GM21515 (cell line): ENCODE results near the gene WEE1.
"Not testable (repeated sequence)": the region's sequence is repeated elsewhere in the genome, so short reads cannot be mapped to it uniquely, and the experiment has no call there.

Experiments used
- ATAC-seq: cut with Tn5 transposase; IDR thresholded peaks from one replicate; pipeline ENCODE4 v1.9.1; 2021; ENCODE audit not compliant: unreplicated experiment

The WEE1 gene

DNA sequence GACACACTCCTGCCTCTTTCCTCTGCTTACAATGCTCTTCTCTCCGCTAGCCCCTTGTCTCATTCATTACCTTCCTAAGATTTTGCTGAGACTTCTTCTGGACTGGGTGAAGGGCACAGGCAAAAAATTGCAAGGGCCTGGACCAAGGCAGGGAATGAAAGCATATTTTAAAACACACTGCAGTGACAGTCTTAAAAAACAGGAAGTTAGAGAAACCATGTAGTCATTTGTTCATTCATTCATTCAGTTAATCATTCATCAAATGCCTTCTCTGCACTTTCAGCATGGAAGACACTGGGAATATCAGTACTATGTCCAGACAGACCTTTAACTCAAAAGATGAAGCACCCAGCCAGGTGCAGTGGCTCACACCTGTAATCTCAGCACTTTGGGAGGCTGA lies 45.5 kb downstream of the WEE1 start:
- ATAC-seq: no peak

DNA sequence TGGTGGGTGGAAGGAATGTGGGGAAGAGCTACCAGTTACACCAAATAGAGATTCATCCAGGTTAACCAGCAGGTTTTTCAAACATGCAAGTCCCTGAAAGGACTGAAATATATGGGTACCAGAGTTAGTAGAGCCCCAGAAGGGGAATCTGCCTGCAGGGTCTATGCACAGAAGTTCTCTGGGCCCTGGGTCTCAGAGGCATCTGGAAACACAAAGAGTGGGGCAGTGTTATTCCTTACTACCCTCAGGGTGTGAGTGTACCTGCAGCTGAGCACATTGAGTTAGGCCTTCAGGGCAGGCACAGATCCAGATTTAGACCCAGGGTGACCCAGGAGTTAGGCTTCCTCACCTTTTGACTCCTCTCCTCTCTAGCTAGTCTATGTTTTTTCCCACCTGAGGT lies 46.5 kb downstream of the WEE1 start:
- no peak for ATAC-seq

DNA sequence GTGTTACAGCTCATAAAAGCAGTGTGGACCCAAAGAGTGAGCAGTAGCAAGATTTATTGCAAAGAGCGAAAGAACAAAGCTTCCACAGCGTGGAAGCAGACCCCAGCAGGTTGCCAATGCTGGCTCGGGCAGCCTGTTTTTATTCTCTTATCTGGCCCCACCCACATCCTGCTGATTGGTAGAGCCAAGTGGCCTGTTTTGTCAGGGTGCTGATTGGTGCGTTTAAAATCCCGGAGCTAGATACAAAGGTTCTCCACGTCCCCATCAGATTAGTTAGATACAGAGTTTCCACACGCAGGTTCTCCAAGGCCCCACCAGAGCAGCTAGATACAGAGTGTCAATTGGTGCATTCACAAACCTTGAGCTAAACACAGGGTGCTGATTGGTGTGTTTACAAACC lies 48.9 kb downstream of the WEE1 start:
- not testable (repeated sequence) for ATAC-seq

DNA sequence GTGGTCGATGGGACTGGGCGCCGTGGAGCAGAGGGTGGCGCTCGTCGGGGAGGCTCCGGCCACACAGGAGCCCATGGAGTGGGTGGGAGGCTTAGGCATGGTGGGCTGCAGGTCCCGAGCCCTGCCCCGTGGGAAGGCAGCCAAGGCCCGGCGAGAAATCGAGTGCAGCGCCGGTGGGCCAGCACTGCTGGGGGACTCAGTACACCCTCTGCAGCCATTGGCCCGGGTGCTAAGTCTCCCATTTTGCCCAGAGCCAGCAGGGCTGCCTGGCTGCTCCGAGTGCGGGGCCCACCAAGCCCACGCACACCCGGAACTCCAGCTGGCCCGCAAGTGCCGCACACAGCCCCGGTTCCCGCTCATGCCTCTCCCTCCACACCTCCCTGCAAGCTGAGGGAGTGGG lies 49.6 kb downstream of the WEE1 start:
- not testable (repeated sequence) for ATAC-seq

DNA sequence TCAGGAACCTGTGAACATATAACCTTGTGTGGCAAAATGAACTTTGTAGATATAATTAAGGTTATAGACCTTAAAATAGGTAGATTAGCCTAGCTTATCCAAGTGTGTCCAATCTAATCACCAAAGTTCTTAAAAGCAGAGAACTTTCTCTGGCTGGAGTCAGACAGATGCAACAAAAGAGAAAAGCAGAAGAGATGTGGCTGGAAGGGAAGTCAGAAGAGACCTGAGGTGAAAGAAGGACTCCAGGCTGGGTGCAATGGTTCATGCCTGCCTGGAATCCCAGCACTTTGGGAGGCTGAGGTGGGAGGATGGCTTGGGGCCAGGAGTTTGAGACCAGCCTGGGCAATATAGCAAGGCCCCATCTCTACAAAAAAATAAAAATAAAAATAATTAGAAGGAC lies 51.0 kb downstream of the WEE1 start:
- ATAC-seq: no peak

DNA sequence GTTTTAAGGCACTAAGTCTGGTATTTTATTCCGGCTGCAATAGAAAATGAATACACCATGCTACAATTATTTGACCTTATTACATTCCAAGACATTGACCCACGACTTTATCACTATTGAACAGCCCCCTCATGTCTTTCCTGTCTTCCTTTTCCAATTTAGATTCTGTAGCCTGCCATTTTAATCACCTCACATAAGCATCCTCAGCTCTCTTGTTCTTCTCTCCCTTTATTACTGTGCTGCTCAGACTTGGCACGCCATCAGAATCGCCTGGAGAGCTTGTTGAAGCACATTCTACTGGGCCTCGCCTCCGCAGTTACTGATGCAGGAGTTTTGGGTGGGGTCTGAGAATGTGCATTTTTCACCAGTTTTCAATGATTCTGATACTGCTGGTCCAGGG lies 51.7 kb downstream of the WEE1 start:
- ATAC-seq: no peak

DNA sequence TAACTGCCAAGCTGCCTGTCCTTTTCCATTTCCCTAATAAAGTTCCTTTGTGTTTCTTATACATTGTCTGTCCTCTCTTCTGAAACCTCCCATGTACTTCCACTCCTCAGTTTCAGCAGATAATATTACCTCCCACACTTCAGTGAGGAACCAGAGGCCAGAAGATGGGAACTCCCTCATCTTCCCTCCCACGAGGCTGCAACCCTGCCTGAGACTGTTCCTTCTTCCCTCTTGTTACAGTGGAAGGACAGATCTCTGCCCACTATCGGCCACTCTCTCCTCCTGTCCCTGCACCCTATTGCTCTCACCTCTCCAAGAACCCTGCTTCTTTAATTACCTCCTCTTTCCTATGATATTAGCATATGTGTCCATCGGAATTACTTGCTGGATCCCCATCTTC lies 52.3 kb downstream of the WEE1 start:
- no peak for ATAC-seq

DNA sequence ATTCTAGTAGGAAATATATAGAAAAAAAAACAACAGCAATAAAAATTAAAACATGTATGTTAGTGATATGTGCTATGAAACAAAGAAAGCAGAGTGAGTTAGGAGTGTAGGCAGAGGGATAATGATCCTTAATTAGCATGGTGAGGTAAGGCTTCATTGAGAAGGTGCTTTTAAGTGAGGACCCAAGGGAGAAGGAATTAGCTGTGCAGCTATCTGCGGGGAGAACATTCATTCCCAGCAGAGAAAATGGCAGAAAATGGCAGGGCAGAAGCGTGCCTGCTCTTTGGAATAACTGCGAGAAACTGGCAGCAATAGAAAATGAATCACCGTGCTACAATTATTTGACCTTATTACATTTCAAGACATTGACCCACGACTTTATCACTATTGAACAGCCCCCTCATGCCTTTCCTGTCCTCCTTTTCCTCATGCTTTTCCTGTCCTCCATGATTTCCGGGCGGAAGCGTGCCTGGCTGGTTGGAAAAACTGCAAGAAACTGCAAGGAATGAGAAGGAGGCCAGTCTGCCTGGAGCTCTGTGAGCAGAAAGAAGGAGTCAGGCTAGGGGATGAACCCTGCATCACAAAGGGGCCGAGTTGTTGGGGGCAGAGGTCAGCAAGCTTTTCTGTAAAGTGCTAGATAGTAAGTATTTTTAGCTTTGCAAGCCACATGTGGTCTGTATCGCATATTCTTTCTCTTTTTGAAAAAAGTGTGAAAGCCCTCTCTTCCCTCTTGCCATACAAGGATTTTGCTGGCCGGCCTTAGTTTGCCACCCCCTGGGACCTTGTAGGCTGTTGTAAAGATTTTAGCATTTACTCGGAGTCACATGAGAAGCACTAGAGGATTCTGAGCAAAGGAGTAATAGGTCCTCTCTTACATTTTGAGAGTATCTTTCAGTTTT lies 53.3 kb downstream of the WEE1 start:
- no peak for ATAC-seq

DNA sequence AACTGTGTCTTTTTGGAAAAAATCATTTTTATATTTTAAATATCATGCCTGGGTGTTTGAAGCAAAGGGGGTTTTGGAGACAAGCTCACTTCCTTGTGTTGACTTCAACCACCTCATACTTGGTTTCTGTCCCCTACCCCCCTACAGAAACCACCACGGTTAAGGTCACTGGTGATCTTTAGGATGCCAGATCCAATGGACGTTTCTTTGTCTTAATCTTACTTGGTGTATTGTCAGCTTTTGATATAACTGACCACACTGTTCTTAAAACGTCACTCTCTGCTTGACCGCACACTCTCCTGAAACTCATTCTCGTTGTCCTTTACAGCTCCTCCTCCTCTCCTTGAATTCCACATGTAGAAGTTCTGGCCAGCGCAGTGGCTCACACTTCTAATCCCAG lies 55.6 kb downstream of the WEE1 start:
- peak; percentile 61 for ATAC-seq

DNA sequence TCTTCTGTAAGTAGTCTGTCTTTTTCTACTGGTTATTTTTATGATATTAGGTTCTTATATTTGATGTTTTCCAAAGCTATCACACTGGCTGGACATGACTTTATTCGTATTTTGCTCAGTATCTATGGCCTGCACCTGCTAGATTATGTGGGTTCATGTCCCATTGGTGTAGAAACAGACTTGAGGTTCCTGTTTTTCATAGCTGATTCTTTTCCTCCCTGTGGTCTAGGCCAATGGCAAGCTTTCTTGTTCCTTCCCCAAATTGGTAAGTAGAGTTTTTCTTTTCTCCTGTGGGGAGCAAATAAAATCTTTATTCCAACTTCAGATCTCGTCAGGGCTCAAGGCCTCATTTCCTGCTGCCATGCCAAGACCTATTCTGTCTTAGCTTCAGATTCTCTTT lies 60.2 kb downstream of the WEE1 start:
- ATAC-seq: no peak

DNA sequence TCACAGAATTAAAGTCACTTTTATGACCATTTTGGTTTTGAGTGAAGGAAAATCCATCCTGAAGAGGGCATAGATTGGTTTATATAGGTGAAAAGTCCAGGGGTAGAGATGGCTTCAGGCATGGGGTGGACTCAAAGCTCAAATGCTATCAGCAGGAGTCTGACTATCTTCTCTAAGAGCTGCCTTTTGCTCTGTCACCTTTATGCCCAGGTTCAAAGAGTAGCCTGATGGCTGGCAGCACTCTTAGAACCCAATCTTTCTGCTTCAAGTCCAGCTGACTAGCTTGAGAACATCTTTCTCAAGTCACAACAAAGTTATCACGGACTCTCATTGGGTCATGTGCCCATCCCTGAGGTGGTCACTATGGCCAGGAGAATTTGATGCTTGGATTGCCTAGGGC lies 63.2 kb downstream of the WEE1 start:
- ATAC-seq: no peak

DNA sequence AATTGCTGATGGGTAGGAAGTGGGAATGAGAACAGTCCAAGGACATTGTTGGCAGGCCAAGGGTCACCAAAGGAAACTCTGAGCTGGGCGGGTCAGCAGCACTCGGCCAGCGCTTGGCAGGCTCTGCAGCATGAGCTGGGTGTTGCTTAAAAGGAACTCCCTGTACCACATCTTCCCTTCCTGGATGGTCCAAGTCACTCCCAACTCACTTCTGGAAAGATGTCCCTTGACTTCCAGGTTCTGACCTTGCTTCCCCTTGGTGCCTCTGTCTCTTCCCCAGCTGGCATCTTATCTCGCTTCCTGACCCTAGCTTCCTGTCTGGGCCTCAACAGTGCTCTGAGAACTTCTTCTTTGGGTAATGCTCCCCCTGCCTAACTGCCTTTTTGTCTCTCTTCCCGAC lies 65.6 kb downstream of the WEE1 start:
- ATAC-seq: no peak
